K562 (cell line): Measurements from ENCODE around the gene NYAP1. TPM values are rescaled to one million over a fixed set of nuclear protein-coding genes. Genes with fewer than 3 reads are reported as not detected.

ENCODE experiments used
- CBFA2T2 ChIP-seq: fragments of 450-650 bp; conservative IDR thresholded peaks from 2 replicates; pipeline ENCODE4 v1.6.1; 2017; ENCODE audit warnings: mild to moderate bottlenecking
- HIVEP1 ChIP-seq: fragments of 250-450 bp; sonication (Bioruptor Pico); IDR thresholded peaks from 2 replicates; pipeline ENCODE4 v1.4.0; 2020; ENCODE audit warnings: mild to moderate bottlenecking
- MAZ ChIP-seq, 2 experiments: fragments of 450-650 bp in 1 of 2; sonication (generic) in 1 of 2; formaldehyde crosslinking; IDR thresholded peaks in 1 of 2; conservative IDR thresholded peaks in 1 of 2; 2 replicates each; pipeline versions ENCODE4 v1.4.0 to v1.5.0; 2020; ENCODE audit warnings: mild to moderate bottlenecking in 1 of 2, missing genetic modification reagents in 1 of 2
- NFE2 ChIP-seq: IDR thresholded peaks from 2 replicates; pipeline ENCODE4 v1.6.1; 2014; ENCODE audit warnings: antibody characterized with exemption, low read depth
- NR2F6 ChIP-seq: fragments of 450-650 bp; formaldehyde crosslinking; IDR thresholded peaks from 2 replicates; pipeline ENCODE4 v1.4.0; 2020; ENCODE audit warnings: mild to moderate bottlenecking
- NR3C1 ChIP-seq: sonication (generic); formaldehyde crosslinking; IDR thresholded peaks from 2 replicates; pipeline ENCODE4 v1.8.1; 2022; ENCODE audit warnings: missing genetic modification reagents
- PHF21A ChIP-seq: fragments of 450-650 bp; IDR thresholded peaks from 2 replicates; pipeline ENCODE4 v1.6.1; 2017; ENCODE audit warnings: low read depth, borderline replicate concordance
- PPARD ChIP-seq: fragments of 250-450 bp; sonication (Bioruptor Pico); IDR thresholded peaks from 2 replicates; pipeline ENCODE4 v1.8.0; 2022; ENCODE audit warnings: inconsistent platforms, mild to moderate bottlenecking, moderate library complexity
- PRMT5 ChIP-seq: sonication (generic); formaldehyde crosslinking; IDR thresholded peaks from 2 replicates; pipeline ENCODE4 v1.5.0; 2020; ENCODE audit warnings: missing genetic modification reagents
- PTTG1 ChIP-seq: fragments of 450-650 bp; IDR thresholded peaks from 2 replicates; pipeline ENCODE4 v1.6.1; 2016; ENCODE audit warnings: low read depth, mild to moderate bottlenecking, missing genetic modification characterization, missing compliant biosample characterization
- RBM15 ChIP-seq: fragments of 200-400 bp; formaldehyde crosslinking; IDR thresholded peaks from 2 replicates; pipeline ENCODE4 v1.6.1; 2018; ENCODE audit warnings: mild to moderate bottlenecking, low read length, moderate library complexity; ENCODE audit not compliant: insufficient read depth
- SMARCC2 ChIP-seq: fragments of 450-650 bp; IDR thresholded peaks from 2 replicates; pipeline ENCODE4 v1.6.1; 2017; ENCODE audit warnings: antibody characterized with exemption, moderate library complexity, mild to moderate bottlenecking, low read depth
- STAT5A ChIP-seq: IDR thresholded peaks from 2 replicates; pipeline ENCODE4 v1.6.1; 2012; ENCODE audit warnings: low read length, inconsistent platforms, borderline replicate concordance
- TBP ChIP-seq: optimal IDR thresholded peaks from 2 replicates; pipeline ENCODE3; 2011; ENCODE audit warnings: low read depth, low read length, improper control_type of control experiment
- ZNF121 ChIP-seq: sonication (generic); formaldehyde crosslinking; conservative IDR thresholded peaks from 2 replicates; pipeline ENCODE4 v1.8.0; 2022; ENCODE audit warnings: missing genetic modification reagents
- ZNF253 ChIP-seq: fragments of 250-450 bp; sonication (Bioruptor Pico); conservative IDR thresholded peaks from 2 replicates; pipeline ENCODE4 v1.6.1; 2021; ENCODE audit warnings: mild to moderate bottlenecking
- ZNF282 ChIP-seq: sonication (generic); formaldehyde crosslinking; IDR thresholded peaks from 2 replicates; pipeline ENCODE4 v1.8.1; 2023; ENCODE audit warnings: missing genetic modification reagents
- ZNF57 ChIP-seq: fragments of 450-650 bp; formaldehyde crosslinking; IDR thresholded peaks from 2 replicates; pipeline ENCODE4 v1.4.0; 2020; ENCODE audit warnings: mild to moderate bottlenecking, moderate library complexity
- ZNF76 ChIP-seq: fragments of 250-450 bp; sonication (Bioruptor Pico); IDR thresholded peaks from 2 replicates; pipeline ENCODE4 v1.4.0; 2020; ENCODE audit warnings: mild to moderate bottlenecking, moderate library complexity, borderline replicate concordance
- ZZZ3 ChIP-seq: fragments of 450-650 bp; IDR thresholded peaks from 2 replicates; pipeline ENCODE4 v1.6.1; 2016; ENCODE audit warnings: antibody characterized with exemption, mild to moderate bottlenecking, moderate library complexity
- polyA plus RNA-seq, 8 experiments: library from polyadenylated mRNA; depleted of rRNA in 4 of 8; stranded (reverse) in 5 of 8; unstranded in 3 of 8; fragments of >200 nt; fragmentation: Nextera tagmentation in 2 of 8; fragmentation: Illumina TruSeq in 1 of 8; extraction: Ambion mirVana in 2 of 8; extraction: Trizol in 1 of 8; gene quantifications; 2 replicates each; pipeline versions ENCODE4 v1.2.1 to v1.2.3, GENCODE V29; 2011 to 2014; ENCODE audit warnings: inconsistent platforms in 1 of 8, missing spikeins in 1 of 8
- total RNA-seq, 7 experiments: library from RNA; depleted of rRNA in 6 of 7; stranded (reverse); fragments of >200 nt in 6 of 7; fragmentation: Illumina TruSeq in 2 of 7; extraction: Trizol in 2 of 7; gene quantifications; 2 replicates each; pipeline versions ENCODE4 v1.2.1 to v1.2.3, GENCODE V29; 2011 to 2021; ENCODE audit warnings: low replicate concordance in 1 of 7
- TF ChIP-seq, protein P1 (sequence below): fragments of 450-650 bp; IDR thresholded peaks from 2 replicates; pipeline ENCODE4 v1.6.1; 2016; ENCODE audit warnings: antibody characterized with exemption
- TF ChIP-seq, protein P2 (sequence below): fragments of 450-650 bp; IDR thresholded peaks from 2 replicates; pipeline ENCODE4 v1.6.1; 2016; ENCODE audit warnings: low read depth

Gene NYAP1
- total and polyA plus RNA-seq, 9 of the 15 experiments (the other 6 are each of a cell fraction or from before 2014, with no cell fraction given): 0.11 to 0.88 (median 0.22) TPM; not detected in 2

DNA sequence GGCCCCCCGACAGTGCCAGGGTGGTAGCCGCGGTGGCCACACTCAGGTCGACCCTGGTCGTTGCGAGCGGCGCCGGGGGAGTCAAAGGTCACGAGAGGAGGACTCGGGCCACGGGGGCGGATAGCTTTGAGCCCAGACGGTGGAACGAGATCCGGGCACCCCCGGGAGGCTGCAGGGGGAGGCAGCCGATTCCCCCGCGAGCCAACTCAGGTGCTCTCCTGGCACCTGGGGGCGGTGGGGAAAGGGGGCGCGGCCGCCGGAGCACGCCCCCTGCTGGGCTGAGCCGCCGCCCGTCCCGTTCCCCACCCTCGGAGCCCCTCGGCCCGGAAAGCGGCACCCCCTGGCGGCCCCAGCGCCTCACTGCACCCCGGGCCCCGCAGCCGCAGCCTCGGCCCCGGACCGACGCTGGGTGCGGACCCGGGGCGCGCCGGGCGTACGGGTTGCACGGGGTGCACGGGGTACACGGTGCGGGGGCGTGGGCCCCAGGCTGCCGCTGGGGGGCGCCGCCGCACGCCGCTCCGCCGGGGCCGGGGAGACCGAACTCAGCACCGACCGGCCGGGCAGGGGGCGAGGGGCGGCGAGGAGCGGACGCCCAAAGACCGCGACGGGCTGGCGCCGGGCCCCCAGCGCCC, 521 bp upstream of the NYAP1 start (continued):
- TF ChIP-seq PHF21A (no peak), STAT5A (no peak), NFE2 (no peak), ZZZ3 (no peak), CBFA2T2 (no peak), RBM15 (no peak), ZNF282 (no peak), HIVEP1 (CRISPR knock-in tag) (no peak), SMARCC2 (0 out of 2 replicates have a peak, but pooled peaks have one; percentile 45), NR3C1 (no peak), TBP (peak; percentile 20), ZNF121 (CRISPR knock-in tag) (no peak), PTTG1 (tag) (no peak), ZNF253 (CRISPR knock-in tag) (no peak), ZNF57 (no peak), NR2F6 (peak; percentile 51; the same call in 1 of the 2 replicates), PPARD (CRISPR knock-in tag) (no peak), ZNF76 (CRISPR knock-in tag) (no peak), MAZ (CRISPR knock-in tag; conservative IDR thresholded peaks at IDR 0.05 in 1 of 2, IDR thresholded peaks at IDR 0.05 in 1 of 2) (peak; percentile 92 to 95), PRMT5 (CRISPR knock-in tag) (no peak)
- TF ChIP-seq, protein P1, sequence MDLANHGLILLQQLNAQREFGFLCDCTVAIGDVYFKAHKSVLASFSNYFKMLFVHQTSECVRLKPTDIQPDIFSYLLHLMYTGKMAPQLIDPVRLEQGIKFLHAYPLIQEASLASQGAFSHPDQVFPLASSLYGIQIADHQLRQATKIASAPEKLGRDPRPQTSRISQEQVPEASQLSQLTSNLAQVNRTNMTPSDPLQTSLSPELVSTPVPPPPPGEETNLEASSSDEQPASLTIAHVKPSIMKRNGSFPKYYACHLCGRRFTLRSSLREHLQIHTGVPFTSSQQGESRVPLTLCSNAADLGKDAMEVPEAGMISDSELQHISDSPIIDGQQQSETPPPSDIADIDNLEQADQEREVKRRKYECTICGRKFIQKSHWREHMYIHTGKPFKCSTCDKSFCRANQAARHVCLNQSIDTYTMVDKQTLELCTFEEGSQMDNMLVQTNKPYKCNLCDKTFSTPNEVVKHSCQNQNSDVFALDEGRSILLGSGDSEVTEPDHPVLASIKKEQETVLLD: no peak
- TF ChIP-seq, protein P2, sequence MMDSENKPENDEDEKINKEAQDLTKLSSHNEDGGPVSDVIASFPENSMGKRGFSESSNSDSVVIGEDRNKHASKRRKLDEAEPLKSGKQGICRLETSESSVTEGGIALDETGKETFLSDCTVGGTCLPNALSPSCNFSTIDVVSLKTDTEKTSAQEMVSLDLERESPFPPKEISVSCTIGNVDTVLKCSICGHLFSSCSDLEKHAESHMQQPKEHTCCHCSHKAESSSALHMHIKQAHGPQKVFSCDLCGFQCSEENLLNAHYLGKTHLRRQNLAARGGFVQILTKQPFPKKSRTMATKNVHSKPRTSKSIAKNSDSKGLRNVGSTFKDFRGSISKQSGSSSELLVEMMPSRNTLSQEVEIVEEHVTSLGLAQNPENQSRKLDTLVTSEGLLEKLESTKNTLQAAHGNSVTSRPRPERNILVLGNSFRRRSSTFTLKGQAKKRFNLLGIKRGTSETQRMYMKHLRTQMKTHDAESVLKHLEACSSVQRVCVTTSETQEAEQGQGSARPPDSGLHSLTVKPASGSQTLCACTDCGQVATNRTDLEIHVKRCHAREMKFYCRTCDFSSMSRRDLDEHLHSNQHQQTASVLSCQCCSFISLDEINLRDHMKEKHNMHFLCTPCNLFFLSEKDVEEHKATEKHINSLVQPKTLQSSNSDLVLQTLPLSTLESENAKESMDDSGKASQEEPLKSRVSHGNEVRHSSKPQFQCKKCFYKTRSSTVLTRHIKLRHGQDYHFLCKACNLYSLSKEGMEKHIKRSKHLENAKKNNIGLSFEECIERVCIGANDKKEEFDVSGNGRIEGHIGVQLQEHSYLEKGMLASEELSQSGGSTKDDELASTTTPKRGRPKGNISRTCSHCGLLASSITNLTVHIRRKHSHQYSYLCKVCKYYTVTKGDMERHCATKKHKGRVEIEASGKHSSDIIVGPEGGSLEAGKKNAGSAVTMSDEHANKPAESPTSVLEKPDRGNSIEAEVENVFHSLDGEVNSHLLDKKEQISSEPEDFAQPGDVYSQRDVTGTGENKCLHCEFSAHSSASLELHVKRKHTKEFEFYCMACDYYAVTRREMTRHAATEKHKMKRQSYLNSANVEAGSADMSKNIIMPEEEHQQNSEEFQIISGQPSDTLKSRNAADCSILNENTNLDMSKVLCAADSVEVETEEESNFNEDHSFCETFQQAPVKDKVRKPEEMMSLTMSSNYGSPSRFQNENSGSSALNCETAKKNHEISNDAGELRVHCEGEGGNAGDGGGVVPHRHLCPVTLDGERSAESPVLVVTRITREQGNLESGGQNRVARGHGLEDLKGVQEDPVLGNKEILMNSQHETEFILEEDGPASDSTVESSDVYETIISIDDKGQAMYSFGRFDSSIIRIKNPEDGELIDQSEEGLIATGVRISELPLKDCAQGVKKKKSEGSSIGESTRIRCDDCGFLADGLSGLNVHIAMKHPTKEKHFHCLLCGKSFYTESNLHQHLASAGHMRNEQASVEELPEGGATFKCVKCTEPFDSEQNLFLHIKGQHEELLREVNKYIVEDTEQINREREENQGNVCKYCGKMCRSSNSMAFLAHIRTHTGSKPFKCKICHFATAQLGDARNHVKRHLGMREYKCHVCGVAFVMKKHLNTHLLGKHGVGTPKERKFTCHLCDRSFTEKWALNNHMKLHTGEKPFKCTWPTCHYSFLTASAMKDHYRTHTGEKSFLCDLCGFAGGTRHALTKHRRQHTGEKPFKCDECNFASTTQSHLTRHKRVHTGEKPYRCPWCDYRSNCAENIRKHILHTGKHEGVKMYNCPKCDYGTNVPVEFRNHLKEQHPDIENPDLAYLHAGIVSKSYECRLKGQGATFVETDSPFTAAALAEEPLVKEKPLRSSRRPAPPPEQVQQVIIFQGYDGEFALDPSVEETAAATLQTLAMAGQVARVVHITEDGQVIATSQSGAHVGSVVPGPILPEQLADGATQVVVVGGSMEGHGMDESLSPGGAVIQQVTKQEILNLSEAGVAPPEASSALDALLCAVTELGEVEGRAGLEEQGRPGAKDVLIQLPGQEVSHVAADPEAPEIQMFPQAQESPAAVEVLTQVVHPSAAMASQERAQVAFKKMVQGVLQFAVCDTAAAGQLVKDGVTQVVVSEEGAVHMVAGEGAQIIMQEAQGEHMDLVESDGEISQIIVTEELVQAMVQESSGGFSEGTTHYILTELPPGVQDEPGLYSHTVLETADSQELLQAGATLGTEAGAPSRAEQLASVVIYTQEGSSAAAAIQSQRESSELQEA: no peak
